ENCODE results near the gene PLCB3. TPM values are rescaled to one million over a fixed set of nuclear protein-coding genes. Genes with fewer than 3 reads are reported as not detected.

PLCB3 gene
- total RNA-seq, 1 donor from 2014 or later: 17.3 TPM

- peak in 1 of 2 donors; percentile 19 for DNase-seq (ENCODE audit: low read depth in 2 of 2)
These were observed 34.8 kb downstream of the PLCB3 start for GRCh38 chr11:64285885-64286800.

GRCh38 chr11:64286801-64287159 is 35.5 kb downstream of the PLCB3 start:
- no peak for DNase-seq (ENCODE audit: low read depth in 2 of 2)

- DNase-seq (ENCODE audit: low read depth in 2 of 2): no peak
These were observed 36.5 kb downstream of the PLCB3 start for GRCh38 chr11:64287676-64288352.

- DNase-seq (ENCODE audit: low read depth in 2 of 2): no peak
These were observed 37.0 kb downstream of the PLCB3 start for GRCh38 chr11:64288353-64288750.

GRCh38 chr11:64289002-64289564 is 37.8 kb downstream of the PLCB3 start:
- DNase-seq (ENCODE audit: low read depth in 2 of 2): no peak

- no peak for DNase-seq (ENCODE audit: low read depth in 2 of 2)
These were observed 39.3 kb downstream of the PLCB3 start for GRCh38 chr11:64290352-64291261.

- no peak for DNase-seq (ENCODE audit: low read depth in 2 of 2)
These were observed 40.0 kb downstream of the PLCB3 start, which contains the start of gene KCNK4 for GRCh38 chr11:64291262-64291751. Gene KCNK4, plus strand, starts transcription at chr11:64291302. Its CDS starts 1,717 bp downstream, at chr11:64293019.

GRCh38 chr11:64291752-64292459 is 40.6 kb downstream of the PLCB3 start:
- DNase-seq (ENCODE audit: low read depth in 2 of 2): no peak

- no peak for DNase-seq (ENCODE audit: low read depth in 2 of 2)
These were observed 41.3 kb downstream of the PLCB3 start for GRCh38 chr11:64292460-64293254.

- no peak for DNase-seq (ENCODE audit: low read depth in 2 of 2)
These were observed 43.4 kb downstream of the PLCB3 start for GRCh38 chr11:64294774-64295173.

- DNase-seq (ENCODE audit: low read depth in 2 of 2): no peak
These were observed 44.4 kb downstream of the PLCB3 start for GRCh38 chr11:64295760-64296159.

GRCh38 chr11:64296236-64296635 is 44.9 kb downstream of the PLCB3 start:
- no peak for DNase-seq (ENCODE audit: low read depth in 2 of 2)

GRCh38 chr11:64296830-64297698 is 45.7 kb downstream of the PLCB3 start:
- no peak for DNase-seq (ENCODE audit: low read depth in 2 of 2)

GRCh38 chr11:64297699-64298358 is 46.5 kb downstream of the PLCB3 start:
- DNase-seq (ENCODE audit: low read depth in 2 of 2): no peak

- DNase-seq (ENCODE audit: low read depth in 2 of 2): peak in 1 of 2 donors; percentile 28
These were observed 47.9 kb downstream of the PLCB3 start for GRCh38 chr11:64298966-64299846.

GRCh38 chr11:64299847-64300648 is 48.7 kb downstream of the PLCB3 start, which contains the start of gene CATSPERZ:
Gene CATSPERZ, plus strand, starts transcription at chr11:64300358. Its CDS starts 53 bp downstream, at chr11:64300411.
- DNase-seq (ENCODE audit: low read depth in 2 of 2): no peak

All from dermis microvascular lymphatic vessel endothelial cell (primary cell).